GM23338 (cell line): Measurements from ENCODE around the gene FEZF2. TPM values are rescaled to one million over a fixed set of nuclear protein-coding genes. Genes with fewer than 3 reads are reported as not detected.

ENCODE experiments used
- ATAC-seq: fragments of 200-7000 bp; cut with Tn5 transposase; 3 replicates; pipeline ENCODE4 v1.9.1; 2020
- DNase-seq: peaks from one replicate; pipeline ENCODE4 v3.0.0-alpha.2; 2015; ENCODE audit warnings: low spot score
- H2AFZ ChIP-seq: fragments of 200-600 bp; sonication (generic); 2 replicates; pipeline ENCODE4 v1.8.0; 2016; ENCODE audit warnings: antibody characterized with exemption, mild to moderate bottlenecking, moderate library complexity
- H3F3A ChIP-seq: fragments of 200-600 bp; sonication (generic); replicated peaks from 2 replicates; pipeline ENCODE4 v1.8.0; 2017; ENCODE audit warnings: antibody characterized with exemption, mixed run types, low read depth
- H3K27ac ChIP-seq: fragments of 200-600 bp; sonication (generic); 2 replicates; pipeline ENCODE4 v1.6.1; 2016; ENCODE audit warnings: low read depth
- H3K27me3 ChIP-seq: fragments of 200-600 bp; sonication (generic); 2 replicates; pipeline ENCODE4 v1.8.0; 2016; ENCODE audit warnings: mild to moderate bottlenecking, mixed run types, moderate library complexity; ENCODE audit not compliant: insufficient read depth
- H3K36me3 ChIP-seq: fragments of 200-600 bp; sonication (generic); 2 replicates; pipeline ENCODE4 v1.8.0; 2016; ENCODE audit warnings: mild to moderate bottlenecking; ENCODE audit not compliant: insufficient read depth
- H3K4me1 ChIP-seq: fragments of 200-600 bp; sonication (generic); 2 replicates; pipeline ENCODE4 v1.8.0; 2016; ENCODE audit warnings: mild to moderate bottlenecking, moderate library complexity; ENCODE audit not compliant: insufficient read depth
- H3K4me2 ChIP-seq: fragments of 200-600 bp; sonication (generic); 2 replicates; pipeline ENCODE4 v1.7.1; 2017; ENCODE audit warnings: mixed run types
- H3K4me3 ChIP-seq: fragments of 200-600 bp; sonication (generic); 2 replicates; pipeline ENCODE4 v1.6.1; 2016; ENCODE audit warnings: mixed run types
- H3K79me2 ChIP-seq: fragments of 200-600 bp; sonication (generic); replicated peaks from 2 replicates; pipeline ENCODE4 v1.8.0; 2017; ENCODE audit warnings: mild to moderate bottlenecking; ENCODE audit not compliant: insufficient read depth
- H3K9me2 ChIP-seq: fragments of 200-600 bp; sonication (generic); 2 replicates; pipeline ENCODE4 v1.8.0; 2017; ENCODE audit not compliant: insufficient read depth
- H4K20me1 ChIP-seq: fragments of 200-600 bp; sonication (generic); replicated peaks from 2 replicates; pipeline ENCODE4 v1.8.0; 2017; ENCODE audit warnings: mild to moderate bottlenecking; ENCODE audit not compliant: insufficient read depth
- H3K27ac Mint-ChIP-seq: 2 replicates; pipeline ENCODE4 v1.8.0; 2020; ENCODE audit warnings: inconsistent platforms, mild to moderate bottlenecking, moderate library complexity, mixed read lengths
- H3K27me3 Mint-ChIP-seq: 3 replicates; pipeline ENCODE4 v1.8.0; 2022; ENCODE audit warnings: low read depth, mild to moderate bottlenecking, moderate library complexity, mixed read lengths, inconsistent platforms; ENCODE audit not compliant: insufficient read depth, poor library complexity
- H3K36me3 Mint-ChIP-seq: 3 replicates; pipeline ENCODE4 v1.8.0; 2021; ENCODE audit warnings: low read depth, mild to moderate bottlenecking, inconsistent platforms, moderate library complexity, mixed read lengths
- H3K4me1 Mint-ChIP-seq: 3 replicates; pipeline ENCODE4 v1.8.0; 2020; ENCODE audit warnings: mild to moderate bottlenecking, inconsistent platforms, mixed read lengths
- H3K4me3 Mint-ChIP-seq: 3 replicates; pipeline ENCODE4 v1.8.0; 2021; ENCODE audit warnings: moderate library complexity, mild to moderate bottlenecking, inconsistent platforms, mixed read lengths
- H3K9me3 Mint-ChIP-seq: 3 replicates; pipeline ENCODE4 v1.8.0; 2020; ENCODE audit warnings: moderate library complexity, mild to moderate bottlenecking, inconsistent platforms, mixed read lengths
- CREB1 ChIP-seq: fragments of 250-450 bp; sonication (Bioruptor Pico); IDR thresholded peaks from 2 replicates; pipeline ENCODE4 v1.5.0; 2020; ENCODE audit warnings: low read depth, mild to moderate bottlenecking, moderate library complexity
- EZH2 ChIP-seq: fragments of 200-600 bp; sonication (generic); IDR thresholded peaks from one replicate; pipeline ENCODE4 v1.8.0; 2017; ENCODE audit warnings: antibody characterized with exemption, mild to moderate bottlenecking, low read depth; ENCODE audit not compliant: unreplicated experiment
- EZH2phosphoT487 ChIP-seq: fragments of 200-600 bp; sonication (generic); IDR thresholded peaks from one replicate; pipeline ENCODE4 v1.8.1; 2018; ENCODE audit warnings: antibody characterized with exemption; ENCODE audit not compliant: unreplicated experiment
- JUNB ChIP-seq: IDR thresholded peaks from one replicate; pipeline ENCODE4 v1.6.1; 2016; ENCODE audit warnings: antibody characterized with exemption; ENCODE audit not compliant: unreplicated experiment
- NANOG ChIP-seq: IDR thresholded peaks from 2 replicates; pipeline ENCODE4 v1.6.1; 2016; ENCODE audit warnings: antibody characterized with exemption, borderline replicate concordance
- POLR2AphosphoS5 ChIP-seq: IDR thresholded peaks from 2 replicates; pipeline ENCODE4 v1.6.1; 2016; ENCODE audit warnings: antibody characterized with exemption, low read depth
- STAT1 ChIP-seq: IDR thresholded peaks from one replicate; pipeline ENCODE4 v1.6.1; 2016; ENCODE audit warnings: antibody characterized with exemption; ENCODE audit not compliant: unreplicated experiment
- ZNF114 ChIP-seq: fragments of 250-450 bp; sonication (Bioruptor Pico); IDR thresholded peaks from 2 replicates; pipeline ENCODE4 v1.5.0; 2020; ENCODE audit warnings: mild to moderate bottlenecking, moderate library complexity
- ZNF331 ChIP-seq: fragments of 250-450 bp; sonication (Bioruptor Pico); IDR thresholded peaks from 2 replicates; pipeline ENCODE4 v1.5.0; 2020; ENCODE audit warnings: low read depth, mild to moderate bottlenecking, moderate library complexity
- polyA plus RNA-seq: library from polyadenylated mRNA; unstranded; fragments of >200 nt; fragmentation: Nextera tagmentation; extraction: Ambion mirVana; gene quantifications from 2 replicates; pipeline ENCODE4 v1.2.1, GENCODE V29; 2016
- total RNA-seq: library from RNA; depleted of rRNA; stranded (reverse); fragments of >200 nt; shearing (Covaris generic); gene quantifications from 2 replicates; pipeline ENCODE4 v1.2.3, GENCODE V29; 2014
- TF ChIP-seq, protein P1 (sequence below): fragments of 250-450 bp; sonication (Bioruptor Pico); IDR thresholded peaks from 2 replicates; pipeline ENCODE4 v1.5.0; 2020; ENCODE audit warnings: mild to moderate bottlenecking, moderate library complexity
- TF ChIP-seq, protein P2 (sequence below): IDR thresholded peaks from 2 replicates; pipeline ENCODE4 v1.6.1; 2016; ENCODE audit warnings: antibody characterized with exemption
- TF ChIP-seq, protein P3 (sequence below): IDR thresholded peaks from one replicate; pipeline ENCODE4 v1.6.1; 2018; ENCODE audit warnings: antibody characterized with exemption; ENCODE audit not compliant: unreplicated experiment
- TF ChIP-seq, protein P4 (sequence below), 2 experiments: fragments of 200-600 bp in 1 of 2; sonication (generic) in 1 of 2; conservative IDR thresholded peaks; 2 replicates each; pipeline versions ENCODE4 v1.5.1 to v1.6.1; 2016 to 2017; ENCODE audit warnings: antibody characterized with exemption in 2 of 2, low read depth in 2 of 2, mild to moderate bottlenecking in 2 of 2, moderate library complexity in 1 of 2

Gene FEZF2
- total and polyA plus RNA-seq, 2 experiments from 2014 or later = not detected

DNA sequence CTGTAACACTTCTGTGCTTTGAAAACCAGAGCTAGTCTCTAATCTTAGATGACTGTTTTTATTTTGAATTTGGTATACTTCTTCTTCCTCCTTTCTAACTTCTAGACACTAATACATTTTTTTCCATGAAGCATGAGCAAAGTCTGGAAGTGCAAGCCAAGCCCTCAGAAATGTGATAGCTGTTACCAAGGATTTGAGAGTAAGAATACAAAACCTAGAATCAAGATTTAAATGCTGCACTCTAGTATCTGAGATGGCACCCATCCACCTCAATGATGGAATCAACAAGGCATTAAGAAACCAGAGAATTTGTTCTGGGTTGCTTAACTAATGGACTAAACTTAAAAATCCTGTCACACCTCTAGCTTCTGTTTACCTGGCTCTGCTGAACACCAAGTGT lies 9.2 kb downstream of the FEZF2 start:
- Histone ChIP-seq H3K79me2 (no peaks in the 10 kb centered on the region), H3K36me3 (no peaks in the 10 kb centered on the region), H3K9me2 (no peaks in the 10 kb centered on the region), H4K20me1 (no peaks in the 10 kb centered on the region; the same call in 1 of the 2 replicates), H3K27ac (no peak overlapping the region), H2AFZ (no peak overlapping the region), H3F3A (peaks cover 8% of the 10 kb centered on the region; the same call in 1 of the 2 replicates), H3K4me2 (no peak overlapping the region), H3K4me1 (peaks cover 38% of the 10 kb centered on the region), H3K27me3 (peaks cover 92% of the 10 kb centered on the region), H3K4me3 (no peak overlapping the region)
- no peaks in the 10 kb centered on the region for H3K36me3 Mint-ChIP-seq
- H3K27me3 Mint-ChIP-seq = peaks cover 68% of the 10 kb centered on the region
- no peak overlapping the region for H3K27ac Mint-ChIP-seq
- ATAC-seq = no peak
- no peak for DNase-seq
- TF ChIP-seq, protein P1, sequence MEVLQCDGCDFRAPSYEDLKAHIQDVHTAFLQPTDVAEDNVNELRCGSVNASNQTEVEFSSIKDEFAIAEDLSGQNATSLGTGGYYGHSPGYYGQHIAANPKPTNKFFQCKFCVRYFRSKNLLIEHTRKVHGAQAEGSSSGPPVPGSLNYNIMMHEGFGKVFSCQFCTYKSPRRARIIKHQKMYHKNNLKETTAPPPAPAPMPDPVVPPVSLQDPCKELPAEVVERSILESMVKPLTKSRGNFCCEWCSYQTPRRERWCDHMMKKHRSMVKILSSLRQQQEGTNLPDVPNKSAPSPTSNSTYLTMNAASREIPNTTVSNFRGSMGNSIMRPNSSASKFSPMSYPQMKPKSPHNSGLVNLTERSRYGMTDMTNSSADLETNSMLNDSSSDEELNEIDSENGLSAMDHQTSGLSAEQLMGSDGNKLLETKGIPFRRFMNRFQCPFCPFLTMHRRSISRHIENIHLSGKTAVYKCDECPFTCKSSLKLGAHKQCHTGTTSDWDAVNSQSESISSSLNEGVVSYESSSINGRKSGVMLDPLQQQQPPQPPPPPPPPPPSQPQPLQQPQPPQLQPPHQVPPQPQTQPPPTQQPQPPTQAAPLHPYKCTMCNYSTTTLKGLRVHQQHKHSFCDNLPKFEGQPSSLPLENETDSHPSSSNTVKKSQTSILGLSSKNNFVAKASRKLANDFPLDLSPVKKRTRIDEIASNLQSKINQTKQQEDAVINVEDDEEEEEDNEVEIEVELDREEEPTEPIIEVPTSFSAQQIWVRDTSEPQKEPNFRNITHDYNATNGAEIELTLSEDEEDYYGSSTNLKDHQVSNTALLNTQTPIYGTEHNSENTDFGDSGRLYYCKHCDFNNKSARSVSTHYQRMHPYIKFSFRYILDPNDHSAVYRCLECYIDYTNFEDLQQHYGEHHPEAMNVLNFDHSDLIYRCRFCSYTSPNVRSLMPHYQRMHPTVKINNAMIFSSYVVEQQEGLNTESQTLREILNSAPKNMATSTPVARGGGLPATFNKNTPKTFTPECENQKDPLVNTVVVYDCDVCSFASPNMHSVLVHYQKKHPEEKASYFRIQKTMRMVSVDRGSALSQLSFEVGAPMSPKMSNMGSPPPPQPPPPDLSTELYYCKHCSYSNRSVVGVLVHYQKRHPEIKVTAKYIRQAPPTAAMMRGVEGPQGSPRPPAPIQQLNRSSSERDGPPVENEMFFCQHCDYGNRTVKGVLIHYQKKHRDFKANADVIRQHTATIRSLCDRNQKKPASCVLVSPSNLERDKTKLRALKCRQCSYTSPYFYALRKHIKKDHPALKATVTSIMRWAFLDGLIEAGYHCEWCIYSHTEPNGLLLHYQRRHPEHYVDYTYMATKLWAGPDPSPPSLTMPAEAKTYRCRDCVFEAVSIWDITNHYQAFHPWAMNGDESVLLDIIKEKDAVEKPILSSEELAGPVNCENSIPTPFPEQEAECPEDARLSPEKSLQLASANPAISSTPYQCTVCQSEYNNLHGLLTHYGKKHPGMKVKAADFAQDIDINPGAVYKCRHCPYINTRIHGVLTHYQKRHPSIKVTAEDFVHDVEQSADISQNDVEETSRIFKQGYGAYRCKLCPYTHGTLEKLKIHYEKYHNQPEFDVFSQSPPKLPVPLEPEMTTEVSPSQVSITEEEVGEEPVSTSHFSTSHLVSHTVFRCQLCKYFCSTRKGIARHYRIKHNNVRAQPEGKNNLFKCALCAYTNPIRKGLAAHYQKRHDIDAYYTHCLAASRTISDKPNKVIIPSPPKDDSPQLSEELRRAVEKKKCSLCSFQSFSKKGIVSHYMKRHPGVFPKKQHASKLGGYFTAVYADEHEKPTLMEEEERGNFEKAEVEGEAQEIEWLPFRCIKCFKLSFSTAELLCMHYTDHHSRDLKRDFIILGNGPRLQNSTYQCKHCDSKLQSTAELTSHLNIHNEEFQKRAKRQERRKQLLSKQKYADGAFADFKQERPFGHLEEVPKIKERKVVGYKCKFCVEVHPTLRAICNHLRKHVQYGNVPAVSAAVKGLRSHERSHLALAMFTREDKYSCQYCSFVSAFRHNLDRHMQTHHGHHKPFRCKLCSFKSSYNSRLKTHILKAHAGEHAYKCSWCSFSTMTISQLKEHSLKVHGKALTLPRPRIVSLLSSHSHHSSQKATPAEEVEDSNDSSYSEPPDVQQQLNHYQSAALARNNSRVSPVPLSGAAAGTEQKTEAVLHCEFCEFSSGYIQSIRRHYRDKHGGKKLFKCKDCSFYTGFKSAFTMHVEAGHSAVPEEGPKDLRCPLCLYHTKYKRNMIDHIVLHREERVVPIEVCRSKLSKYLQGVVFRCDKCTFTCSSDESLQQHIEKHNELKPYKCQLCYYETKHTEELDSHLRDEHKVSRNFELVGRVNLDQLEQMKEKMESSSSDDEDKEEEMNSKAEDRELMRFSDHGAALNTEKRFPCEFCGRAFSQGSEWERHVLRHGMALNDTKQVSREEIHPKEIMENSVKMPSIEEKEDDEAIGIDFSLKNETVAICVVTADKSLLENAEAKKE (CRISPR knock-in tag) = no peak
- TF ChIP-seq ZNF114 (CRISPR knock-in tag) (no peak), EZH2phosphoT487 (no peak), STAT1 (no peak), EZH2 (no peak), CREB1 (CRISPR knock-in tag) (no peak), POLR2AphosphoS5 (no peak), JUNB (no peak), ZNF331 (CRISPR knock-in tag) (no peak), NANOG (no peak)
- TF ChIP-seq, protein P2, sequence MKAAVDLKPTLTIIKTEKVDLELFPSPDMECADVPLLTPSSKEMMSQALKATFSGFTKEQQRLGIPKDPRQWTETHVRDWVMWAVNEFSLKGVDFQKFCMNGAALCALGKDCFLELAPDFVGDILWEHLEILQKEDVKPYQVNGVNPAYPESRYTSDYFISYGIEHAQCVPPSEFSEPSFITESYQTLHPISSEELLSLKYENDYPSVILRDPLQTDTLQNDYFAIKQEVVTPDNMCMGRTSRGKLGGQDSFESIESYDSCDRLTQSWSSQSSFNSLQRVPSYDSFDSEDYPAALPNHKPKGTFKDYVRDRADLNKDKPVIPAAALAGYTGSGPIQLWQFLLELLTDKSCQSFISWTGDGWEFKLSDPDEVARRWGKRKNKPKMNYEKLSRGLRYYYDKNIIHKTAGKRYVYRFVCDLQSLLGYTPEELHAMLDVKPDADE = no peak
- TF ChIP-seq, protein P3, sequence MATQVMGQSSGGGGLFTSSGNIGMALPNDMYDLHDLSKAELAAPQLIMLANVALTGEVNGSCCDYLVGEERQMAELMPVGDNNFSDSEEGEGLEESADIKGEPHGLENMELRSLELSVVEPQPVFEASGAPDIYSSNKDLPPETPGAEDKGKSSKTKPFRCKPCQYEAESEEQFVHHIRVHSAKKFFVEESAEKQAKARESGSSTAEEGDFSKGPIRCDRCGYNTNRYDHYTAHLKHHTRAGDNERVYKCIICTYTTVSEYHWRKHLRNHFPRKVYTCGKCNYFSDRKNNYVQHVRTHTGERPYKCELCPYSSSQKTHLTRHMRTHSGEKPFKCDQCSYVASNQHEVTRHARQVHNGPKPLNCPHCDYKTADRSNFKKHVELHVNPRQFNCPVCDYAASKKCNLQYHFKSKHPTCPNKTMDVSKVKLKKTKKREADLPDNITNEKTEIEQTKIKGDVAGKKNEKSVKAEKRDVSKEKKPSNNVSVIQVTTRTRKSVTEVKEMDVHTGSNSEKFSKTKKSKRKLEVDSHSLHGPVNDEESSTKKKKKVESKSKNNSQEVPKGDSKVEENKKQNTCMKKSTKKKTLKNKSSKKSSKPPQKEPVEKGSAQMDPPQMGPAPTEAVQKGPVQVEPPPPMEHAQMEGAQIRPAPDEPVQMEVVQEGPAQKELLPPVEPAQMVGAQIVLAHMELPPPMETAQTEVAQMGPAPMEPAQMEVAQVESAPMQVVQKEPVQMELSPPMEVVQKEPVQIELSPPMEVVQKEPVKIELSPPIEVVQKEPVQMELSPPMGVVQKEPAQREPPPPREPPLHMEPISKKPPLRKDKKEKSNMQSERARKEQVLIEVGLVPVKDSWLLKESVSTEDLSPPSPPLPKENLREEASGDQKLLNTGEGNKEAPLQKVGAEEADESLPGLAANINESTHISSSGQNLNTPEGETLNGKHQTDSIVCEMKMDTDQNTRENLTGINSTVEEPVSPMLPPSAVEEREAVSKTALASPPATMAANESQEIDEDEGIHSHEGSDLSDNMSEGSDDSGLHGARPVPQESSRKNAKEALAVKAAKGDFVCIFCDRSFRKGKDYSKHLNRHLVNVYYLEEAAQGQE = no peak
- TF ChIP-seq, protein P4, sequence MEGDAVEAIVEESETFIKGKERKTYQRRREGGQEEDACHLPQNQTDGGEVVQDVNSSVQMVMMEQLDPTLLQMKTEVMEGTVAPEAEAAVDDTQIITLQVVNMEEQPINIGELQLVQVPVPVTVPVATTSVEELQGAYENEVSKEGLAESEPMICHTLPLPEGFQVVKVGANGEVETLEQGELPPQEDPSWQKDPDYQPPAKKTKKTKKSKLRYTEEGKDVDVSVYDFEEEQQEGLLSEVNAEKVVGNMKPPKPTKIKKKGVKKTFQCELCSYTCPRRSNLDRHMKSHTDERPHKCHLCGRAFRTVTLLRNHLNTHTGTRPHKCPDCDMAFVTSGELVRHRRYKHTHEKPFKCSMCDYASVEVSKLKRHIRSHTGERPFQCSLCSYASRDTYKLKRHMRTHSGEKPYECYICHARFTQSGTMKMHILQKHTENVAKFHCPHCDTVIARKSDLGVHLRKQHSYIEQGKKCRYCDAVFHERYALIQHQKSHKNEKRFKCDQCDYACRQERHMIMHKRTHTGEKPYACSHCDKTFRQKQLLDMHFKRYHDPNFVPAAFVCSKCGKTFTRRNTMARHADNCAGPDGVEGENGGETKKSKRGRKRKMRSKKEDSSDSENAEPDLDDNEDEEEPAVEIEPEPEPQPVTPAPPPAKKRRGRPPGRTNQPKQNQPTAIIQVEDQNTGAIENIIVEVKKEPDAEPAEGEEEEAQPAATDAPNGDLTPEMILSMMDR (conservative IDR thresholded peaks at IDR 0.05; ENCODE audit: low read depth in 2 of 2) = no peak
- no peaks in the 10 kb centered on the region for H3K9me3 Mint-ChIP-seq
- H3K4me1 Mint-ChIP-seq = peaks cover 39% of the 10 kb centered on the region
- no peak overlapping the region for H3K4me3 Mint-ChIP-seq
